Measurements from ENCODE around the gene SLC25A19.

GRCh38 chr17:75315541-75316243 is 26.5 kb upstream of the SLC25A19 start:
- no peak for TF ChIP-seq POLR2A (IDR thresholded peaks at IDR 0.05; ENCODE audit: low read length)
- no peak for TF ChIP-seq GATA1 (IDR thresholded peaks at IDR 0.05; ENCODE audit: low read depth, low read length)
